HG03571 (cell line): ENCODE measurements around the gene C12orf60.

Experiments
- ATAC-seq: cut with Tn5 transposase; IDR thresholded peaks from one replicate; pipeline ENCODE4 v1.9.1; 2021; ENCODE audit not compliant: unreplicated experiment

The C12orf60 gene

GRCh38 chr12:14871247-14871646, 67.8 kb downstream of the C12orf60 start:
- no peak for ATAC-seq

GRCh38 chr12:14871886-14872285, 68.4 kb downstream of the C12orf60 start:
- ATAC-seq = no peak

DNA sequence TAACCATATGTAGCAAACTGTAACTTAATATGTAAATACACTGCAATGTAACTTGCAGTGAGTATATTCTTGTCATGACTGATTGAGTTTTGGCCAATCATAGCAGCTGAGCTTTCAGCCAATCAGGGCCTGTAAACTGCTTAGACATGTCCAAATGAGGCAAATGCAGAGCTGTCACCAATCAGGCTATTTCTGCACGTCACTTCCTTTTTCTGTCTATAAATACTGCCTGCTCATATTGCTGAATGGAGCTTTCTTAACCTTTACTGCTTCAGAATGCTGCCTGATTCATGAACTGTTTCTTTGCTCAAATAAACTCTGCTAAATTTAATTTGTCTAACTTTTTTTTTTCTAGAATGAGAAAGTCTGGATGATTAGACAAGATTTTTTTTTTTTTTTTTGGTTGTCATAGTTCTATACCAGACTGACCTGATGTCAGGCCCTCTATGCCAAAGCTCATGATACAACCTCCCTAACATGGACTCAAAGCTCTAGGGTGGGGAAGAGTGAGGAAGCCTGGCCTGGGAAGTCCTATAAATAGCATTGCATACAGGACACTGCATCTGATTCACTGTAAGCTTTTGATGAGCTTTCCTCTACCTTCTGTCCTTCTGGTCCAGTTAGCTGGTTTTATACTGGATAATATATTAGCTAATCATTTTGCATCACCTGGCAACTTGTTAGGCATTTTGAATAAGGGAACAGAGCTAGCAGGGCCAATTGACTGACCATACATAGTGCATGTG, 70.1 kb downstream of the C12orf60 start:
- no peak for ATAC-seq
